Ascending aorta (tissue), 2 donors: ENCODE data around the gene SH2D2A. TPM values are rescaled to one million over a fixed set of nuclear protein-coding genes. Genes with fewer than 3 reads are reported as not detected.

Experiments used
- DNase-seq, 2 donors: peaks; one replicate each; pipeline ENCODE4 v3.0.0-alpha.2; 2019; ENCODE audit warnings: low spot score in 2 of 2
- H3K27ac ChIP-seq, 2 donors: fragments of 200-600 bp; sonication (generic); one replicate each; pipeline ENCODE4 v1.5.1; 2016 to 2017; ENCODE audit warnings: mild to moderate bottlenecking in 1 of 2
- H3K27me3 ChIP-seq: fragments of 200-600 bp; sonication (generic); one replicate; pipeline ENCODE4 v1.5.1; 2017
- H3K36me3 ChIP-seq, 2 donors: fragments of 200-600 bp; sonication (generic); one replicate each; pipeline ENCODE4 v1.5.1; 2016
- H3K4me1 ChIP-seq, 2 donors: fragments of 200-600 bp; sonication (generic); one replicate each; pipeline ENCODE4 v1.5.1; 2016 to 2017; ENCODE audit warnings: mild to moderate bottlenecking in 1 of 2
- H3K4me3 ChIP-seq, 2 donors: fragments of 200-600 bp; sonication (generic); one replicate each; pipeline ENCODE4 v1.5.1; 2016 to 2017; ENCODE audit warnings: mild to moderate bottlenecking in 1 of 2
- H3K9me3 ChIP-seq, 2 donors: fragments of 200-600 bp; sonication (generic); one replicate each; pipeline ENCODE4 v1.5.1; 2016
- CTCF ChIP-seq, 3 experiments: fragments of 200-600 bp in 2 of 3; fragments of 450-650 bp in 1 of 3; sonication (generic) in 2 of 3; IDR thresholded peaks; one replicate each; pipeline ENCODE4 v1.5.1; 2016 to 2019; ENCODE audit warnings: antibody characterized with exemption in 3 of 3, mild to moderate bottlenecking in 1 of 3, moderate library complexity in 1 of 3
- intact Hi-C: fragments of 100-400 bp; cut with DNase I; formaldehyde crosslinking; loops from one replicate; pipeline ENCODE4 v1.15.1; 2023
- total RNA-seq: library from RNA; depleted of rRNA; stranded (reverse); fragments of >200 nt; gene quantifications from one replicate; pipeline ENCODE4 v1.1.0, GENCODE V29; 2016

The SH2D2A gene
- total RNA-seq, 1 donor from 2014 or later: not detected

- no peak for TF ChIP-seq CTCF (IDR thresholded peaks at IDR 0.05)
- DNase-seq: no peak
- Histone ChIP-seq H3K9me3 (no peaks in the 10 kb centered on the region), H3K4me3 (no peak overlapping the region), H3K27ac (no peak overlapping the region), H3K4me1 (peaks cover 0 to under 1% of the 10 kb centered on the region in 2 donors), H3K27me3 (no peaks in the 10 kb centered on the region), H3K36me3 (no peaks in the 10 kb centered on the region)
- intact Hi-C loops: no loop called here
Measured at GRCh38 chr1:156853761-156854160, 37.1 kb upstream of the SH2D2A start.

- Histone ChIP-seq H3K27ac (no peak overlapping the region), H3K4me1 (no peaks in the 10 kb centered on the region), H3K4me3 (no peak overlapping the region), H3K27me3 (no peaks in the 10 kb centered on the region), H3K36me3 (no peaks in the 10 kb centered on the region), H3K9me3 (no peaks in the 10 kb centered on the region)
- intact Hi-C loops: no loop called here
- DNase-seq: no peak
- no peak for TF ChIP-seq CTCF (IDR thresholded peaks at IDR 0.05)
Measured at GRCh38 chr1:156852418-156852874, 35.8 kb upstream of the SH2D2A start.

- no peaks in the 10 kb centered on the region for H3K36me3 ChIP-seq
- no peak for DNase-seq
- H3K4me1 ChIP-seq: no peaks in the 10 kb centered on the region
- intact Hi-C loops: no loop called here
- no peak overlapping the region for H3K4me3 ChIP-seq
- H3K9me3 ChIP-seq: no peaks in the 10 kb centered on the region
- TF ChIP-seq CTCF (IDR thresholded peaks at IDR 0.05): no peak
- no peak overlapping the region for H3K27ac ChIP-seq
- H3K27me3 ChIP-seq: no peaks in the 10 kb centered on the region
Measured at GRCh38 chr1:156851779-156852417, 35.2 kb upstream of the SH2D2A start.

GRCh38 chr1:156849151-156849496 lies 32.5 kb upstream of the SH2D2A start:
- no peaks in the 10 kb centered on the region for H3K9me3 ChIP-seq
- H3K27me3 ChIP-seq: peaks cover 9% of the 10 kb centered on the region

GRCh38 chr1:156848461-156849150 lies 32.0 kb upstream of the SH2D2A start:
- TF ChIP-seq CTCF (IDR thresholded peaks at IDR 0.05): no peak
- Histone ChIP-seq H3K36me3 (no peaks in the 10 kb centered on the region), H3K9me3 (no peaks in the 10 kb centered on the region), H3K27ac (no peak overlapping the region), H3K4me3 (no peak overlapping the region), H3K27me3 (peaks cover 9% of the 10 kb centered on the region), H3K4me1 (no peaks in the 10 kb centered on the region)
- intact Hi-C loops: no loop called here
- no peak for DNase-seq

More at GRCh38 chr1:156849151-156849496, 32.5 kb upstream of the SH2D2A start:
- Histone ChIP-seq H3K4me3 (no peak overlapping the region), H3K4me1 (no peaks in the 10 kb centered on the region), H3K36me3 (no peaks in the 10 kb centered on the region), H3K27ac (no peak overlapping the region)
- no peak for DNase-seq
- intact Hi-C loops: no loop called here
- no peak for TF ChIP-seq CTCF (IDR thresholded peaks at IDR 0.05)
